Stimulated activated CD8-positive, alpha-beta memory T cell treated with anti-CD3 and anti-CD28 coated beads, Interleukin-15, amount 100 ng/mL, for 48 hours (primary cell): ENCODE data around the gene PPP1R36.
"Not testable (repeated sequence)": the region's sequence is repeated elsewhere in the genome, so short reads cannot be mapped to it uniquely, and the experiment has no call there.

Source experiments
- DNase-seq, 2 donors: peaks; one replicate each; pipeline ENCODE4 v3.0.0-alpha.2; 2020; ENCODE audit warnings: low read depth in 2 of 2

Gene PPP1R36

GRCh38 chr14:64549791-64550620, at the start of gene PPP1R36:
TSS of gene PPP1R36 (plus strand) at chr14:64549961. CDS start at chr14:64549998, 37 bp downstream.
- DNase-seq: peak; percentile 29 to 44

GRCh38 chr14:64500088-64500487, 49.7 kb upstream of the PPP1R36 start:
- DNase-seq: no peak

GRCh38 chr14:64501411-64502171, 48.2 kb upstream of the PPP1R36 start:
- no peak for DNase-seq

GRCh38 chr14:64502456-64502855, 47.3 kb upstream of the PPP1R36 start:
- no peak for DNase-seq

GRCh38 chr14:64502887-64503433, 46.8 kb upstream of the PPP1R36 start:
- no peak for DNase-seq

- peak; percentile 91 to 93 for DNase-seq
These were observed 46.1 kb upstream of the PPP1R36 start, which contains the start of gene ZBTB25 for GRCh38 chr14:64503434-64504309. TSS of gene ZBTB25 (minus strand) at chr14:64503838. CDS start at chr14:64490533, 13,305 bp downstream.

- peak; percentile 86 to 88 for DNase-seq
These were observed 45.4 kb upstream of the PPP1R36 start, which contains the start of gene ZBTB1 for GRCh38 chr14:64504310-64504896. TSS of gene ZBTB1 (plus strand) at chr14:64504770. CDS start at chr14:64521505, 16,735 bp downstream.

- DNase-seq: peak; percentile 79 to 81
These were observed 44.6 kb upstream of the PPP1R36 start for GRCh38 chr14:64504897-64505794.

GRCh38 chr14:64506721-64507120, 43.0 kb upstream of the PPP1R36 start:
- no peak for DNase-seq

- DNase-seq: peak in 1 of 2 donors; percentile 22
These were observed 42.2 kb upstream of the PPP1R36 start for GRCh38 chr14:64507376-64508156.

GRCh38 chr14:64508215-64508776, 41.5 kb upstream of the PPP1R36 start:
- no peak for DNase-seq

GRCh38 chr14:64509036-64509435, 40.7 kb upstream of the PPP1R36 start:
- no peak for DNase-seq

- peak; percentile 20 to 38 for DNase-seq
These were observed 38.7 kb upstream of the PPP1R36 start for GRCh38 chr14:64510825-64511671.

GRCh38 chr14:64513271-64513670, 36.5 kb upstream of the PPP1R36 start:
- DNase-seq: no peak

GRCh38 chr14:64515053-64515452, 34.7 kb upstream of the PPP1R36 start:
- DNase-seq: no peak

GRCh38 chr14:64516969-64517368, 32.8 kb upstream of the PPP1R36 start:
- DNase-seq: no peak

- DNase-seq: not testable (repeated sequence)
These were observed 32.1 kb upstream of the PPP1R36 start for GRCh38 chr14:64517667-64518066.

- no peak for DNase-seq
These were observed 31.5 kb upstream of the PPP1R36 start for GRCh38 chr14:64518229-64518628.
